Muscle of arm (tissue), 12 donors: ENCODE results near the gene PNN. TPM values are rescaled to one million over a fixed set of nuclear protein-coding genes. Genes with fewer than 3 reads are reported as not detected.
"Not testable (repeated sequence)": the region's sequence is repeated elsewhere in the genome, so short reads cannot be mapped to it uniquely, and the experiment has no call there.

ENCODE experiments used
- DNase-seq: peaks from one replicate; pipeline ENCODE4 v3.0.0-alpha.2; 2013
- polyA plus RNA-seq, 12 donors: library from polyadenylated mRNA; unstranded; fragments of 120-200 nt; gene quantifications; one replicate each; pipeline ENCODE4 v1.2.1, GENCODE V29; 2013; ENCODE audit not compliant: insufficient read length in 12 of 12

PNN gene
- polyA plus RNA-seq, 12 donors: 67.3 to 236 (median 100) TPM; not detected in 1

- DNase-seq: no peak
These were observed 1.5 kb downstream of the PNN start for GRCh38 chr14:39176263-39177167.

GRCh38 chr14:39177168-39177545 is 2.1 kb downstream of the PNN start:
- no peak for DNase-seq

- no peak for DNase-seq
These were observed 4.0 kb downstream of the PNN start for GRCh38 chr14:39179042-39179441.

GRCh38 chr14:39180553-39180952 is 5.5 kb downstream of the PNN start:
- no peak for DNase-seq

GRCh38 chr14:39181026-39181692 is 6.1 kb downstream of the PNN start:
- no peak for DNase-seq

- DNase-seq: no peak
These were observed 6.6 kb downstream of the PNN start for GRCh38 chr14:39181693-39182047.

GRCh38 chr14:39182770-39183684 is 8.0 kb downstream of the PNN start:
- no peak for DNase-seq

- DNase-seq: not testable (repeated sequence)
These were observed 8.6 kb downstream of the PNN start for GRCh38 chr14:39183685-39184003.

- DNase-seq: no peak
These were observed 9.7 kb downstream of the PNN start for GRCh38 chr14:39184628-39185255.

GRCh38 chr14:39185256-39186049 is 10.4 kb downstream of the PNN start:
- no peak for DNase-seq

- no peak for DNase-seq
These were observed 12.0 kb downstream of the PNN start for GRCh38 chr14:39186941-39187525.

- DNase-seq: no peak
These were observed 28.9 kb downstream of the PNN start for GRCh38 chr14:39203659-39204606.

GRCh38 chr14:39207430-39207829 is 32.4 kb downstream of the PNN start:
- not testable (repeated sequence) for DNase-seq

- no peak for DNase-seq
These were observed 36.2 kb downstream of the PNN start for GRCh38 chr14:39211109-39211741.

GRCh38 chr14:39212034-39212433 is 37.0 kb downstream of the PNN start:
- DNase-seq: no peak

GRCh38 chr14:39212693-39213092 is 37.6 kb downstream of the PNN start:
- no peak for DNase-seq

GRCh38 chr14:39217214-39217879 is 42.3 kb downstream of the PNN start:
- DNase-seq: no peak

GRCh38 chr14:39218171-39218769 is 43.2 kb downstream of the PNN start:
- DNase-seq: no peak
